SIG-M5 treated with dmso at 0.1 percent for 504 hours (cell line): ENCODE results near the gene SMIM38.

ENCODE experiments used
- DNase-seq: peaks from one replicate; lab custom pipeline; 2025; ENCODE audit not compliant: unreplicated experiment; lab: John Stamatoyannopoulos, UW

The SMIM38 gene

DNA sequence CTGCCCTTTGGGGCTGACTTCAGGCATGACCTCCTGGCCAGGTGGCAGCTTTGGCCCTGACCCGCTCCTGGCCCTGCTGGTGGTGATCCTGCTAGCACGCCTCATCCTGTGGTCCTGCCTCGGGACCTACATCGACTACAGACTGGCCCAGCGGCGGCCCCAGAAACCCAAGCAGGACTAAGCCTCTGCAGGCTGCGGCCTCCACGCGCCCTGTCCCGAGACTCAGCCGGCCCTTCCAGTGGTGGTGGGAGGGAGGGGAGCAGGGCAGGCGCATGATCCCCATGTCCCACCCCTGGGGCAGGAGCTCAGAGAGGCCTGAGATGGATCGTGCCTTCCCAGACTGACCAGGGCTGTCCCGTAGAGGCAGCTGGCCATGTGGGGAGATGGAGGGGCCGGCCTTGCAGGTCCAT is 2.1 kb downstream of the SMIM38 start:
- no peak for DNase-seq

DNA sequence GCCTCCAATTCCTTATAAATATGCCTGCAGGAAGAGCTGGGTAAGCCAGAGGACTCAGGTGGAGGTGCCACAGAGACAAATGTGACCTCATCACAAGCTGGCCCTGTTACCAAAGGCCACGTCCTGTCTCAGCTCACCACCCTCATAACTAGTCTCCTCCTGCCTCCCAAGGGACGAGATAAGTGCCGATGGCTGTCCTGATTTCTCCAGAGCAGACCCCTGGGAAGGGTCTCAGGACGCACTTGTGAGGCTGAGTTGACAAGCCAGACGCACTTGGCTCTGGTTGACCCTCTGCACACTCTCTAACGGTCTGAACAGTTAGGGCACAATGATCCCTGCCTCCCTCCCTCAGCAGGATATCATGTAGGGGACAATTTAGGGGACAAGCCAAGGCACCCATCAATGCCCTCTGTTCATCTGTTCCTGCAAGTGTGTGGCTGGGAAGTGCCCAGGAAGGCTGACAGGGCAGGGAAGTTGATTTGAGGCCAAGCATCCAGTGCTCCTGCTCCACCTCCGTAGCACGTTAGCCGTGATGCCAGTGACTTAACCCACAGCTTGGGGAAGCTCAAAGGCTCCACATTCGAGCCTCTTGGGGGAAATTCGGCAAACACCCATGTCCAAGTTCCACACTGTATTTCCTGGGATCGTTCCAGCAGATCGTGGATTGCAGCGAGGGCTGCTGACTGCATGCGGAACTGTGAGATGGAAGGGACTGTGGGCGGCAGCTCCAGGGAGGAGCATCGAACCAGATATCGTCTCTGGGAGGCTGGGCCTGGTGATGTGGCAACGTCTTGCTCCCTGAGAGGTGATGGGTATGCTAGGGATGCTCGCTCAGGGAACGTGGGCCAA is 2.8 kb downstream of the SMIM38 start:
- no peak for DNase-seq

GRCh38 chr11:69159150-69159852 is 3.6 kb downstream of the SMIM38 start:
- no peak for DNase-seq

DNA sequence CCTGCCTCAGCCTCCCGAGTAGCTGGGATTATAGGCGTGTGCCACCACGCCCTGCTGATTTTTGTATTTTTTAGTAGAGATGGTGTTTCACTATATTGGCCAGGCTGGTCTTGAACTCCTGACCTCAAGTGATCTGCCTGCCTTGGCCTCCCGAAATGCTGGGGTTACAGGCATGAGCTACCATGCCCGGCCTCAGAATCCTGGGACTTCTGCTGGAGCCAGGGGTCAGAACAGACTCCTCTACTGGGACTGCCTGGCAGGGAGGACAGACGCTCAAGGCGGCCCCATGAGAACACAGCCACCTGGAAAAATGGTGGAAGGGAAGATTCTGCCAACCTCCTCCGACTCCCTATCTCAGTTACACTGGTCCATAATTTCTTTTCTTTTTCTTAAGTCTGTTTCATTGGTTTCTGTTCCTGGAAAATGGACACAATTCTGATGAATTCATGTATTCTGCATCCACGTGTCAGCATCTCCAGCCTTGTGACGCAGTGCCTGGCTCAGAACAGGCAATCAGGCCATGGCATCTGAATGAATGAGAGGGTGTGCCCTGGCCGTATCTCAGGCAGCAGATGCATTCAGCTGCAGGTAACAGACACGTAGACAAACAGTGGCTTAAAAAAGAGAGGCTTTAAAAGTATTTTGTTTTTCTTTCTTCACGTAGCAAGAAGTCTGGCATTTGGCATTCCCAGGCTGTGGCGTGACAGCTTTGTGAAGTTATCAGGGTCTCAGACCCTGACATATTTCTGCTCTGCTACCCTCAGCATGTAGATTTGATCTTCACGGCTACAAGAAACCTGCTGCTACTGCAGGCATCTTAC is 4.8 kb downstream of the SMIM38 start:
- DNase-seq, result no peak

- no peak for DNase-seq
Measured at GRCh38 chr11:69161117-69161407, 5.3 kb downstream of the SMIM38 start.

DNA sequence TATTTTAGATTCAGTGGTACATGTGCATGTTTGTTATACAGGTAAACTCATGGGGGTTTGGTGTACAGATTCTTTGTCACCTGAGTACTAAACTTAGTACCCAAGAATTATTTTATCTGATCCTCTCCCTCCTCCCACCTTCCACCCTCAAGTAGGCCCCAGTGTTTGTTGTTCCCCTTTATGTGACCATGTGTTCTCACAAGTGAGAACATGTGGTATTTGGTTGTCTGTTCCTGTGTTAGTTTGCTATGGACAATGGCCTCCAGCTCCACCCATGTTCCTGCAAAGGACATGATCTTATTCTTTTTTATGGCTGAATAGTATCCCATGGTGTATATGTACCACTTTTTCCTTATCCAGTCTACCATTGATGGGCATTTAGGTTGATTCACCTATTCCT is 6.8 kb downstream of the SMIM38 start:
- DNase-seq, result no peak

GRCh38 chr11:69163842-69164241 is 8.1 kb downstream of the SMIM38 start:
- no peak for DNase-seq

- DNase-seq, result no peak
Measured at GRCh38 chr11:69164824-69165223, 9.1 kb downstream of the SMIM38 start.

DNA sequence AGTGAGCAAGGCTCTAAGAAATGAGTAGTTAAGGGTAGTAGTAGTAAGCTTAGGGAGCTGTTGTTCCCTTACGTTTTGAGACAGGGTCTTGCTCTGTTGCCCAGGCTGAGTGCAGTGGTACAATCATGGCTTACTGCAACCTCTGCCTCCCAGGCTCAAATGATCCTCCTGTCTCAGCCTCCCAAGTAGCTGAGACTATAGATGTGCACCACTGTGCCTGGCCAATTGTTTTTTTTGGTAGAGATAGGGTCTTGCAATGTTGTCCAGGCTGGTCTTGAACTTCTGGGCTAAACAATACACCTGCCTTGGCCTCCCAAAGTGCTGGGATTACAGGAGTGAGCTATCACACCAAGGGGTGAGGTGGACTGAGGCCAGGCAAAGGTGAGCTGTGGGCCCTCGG is 10.0 kb downstream of the SMIM38 start:
- DNase-seq, result no peak

DNA sequence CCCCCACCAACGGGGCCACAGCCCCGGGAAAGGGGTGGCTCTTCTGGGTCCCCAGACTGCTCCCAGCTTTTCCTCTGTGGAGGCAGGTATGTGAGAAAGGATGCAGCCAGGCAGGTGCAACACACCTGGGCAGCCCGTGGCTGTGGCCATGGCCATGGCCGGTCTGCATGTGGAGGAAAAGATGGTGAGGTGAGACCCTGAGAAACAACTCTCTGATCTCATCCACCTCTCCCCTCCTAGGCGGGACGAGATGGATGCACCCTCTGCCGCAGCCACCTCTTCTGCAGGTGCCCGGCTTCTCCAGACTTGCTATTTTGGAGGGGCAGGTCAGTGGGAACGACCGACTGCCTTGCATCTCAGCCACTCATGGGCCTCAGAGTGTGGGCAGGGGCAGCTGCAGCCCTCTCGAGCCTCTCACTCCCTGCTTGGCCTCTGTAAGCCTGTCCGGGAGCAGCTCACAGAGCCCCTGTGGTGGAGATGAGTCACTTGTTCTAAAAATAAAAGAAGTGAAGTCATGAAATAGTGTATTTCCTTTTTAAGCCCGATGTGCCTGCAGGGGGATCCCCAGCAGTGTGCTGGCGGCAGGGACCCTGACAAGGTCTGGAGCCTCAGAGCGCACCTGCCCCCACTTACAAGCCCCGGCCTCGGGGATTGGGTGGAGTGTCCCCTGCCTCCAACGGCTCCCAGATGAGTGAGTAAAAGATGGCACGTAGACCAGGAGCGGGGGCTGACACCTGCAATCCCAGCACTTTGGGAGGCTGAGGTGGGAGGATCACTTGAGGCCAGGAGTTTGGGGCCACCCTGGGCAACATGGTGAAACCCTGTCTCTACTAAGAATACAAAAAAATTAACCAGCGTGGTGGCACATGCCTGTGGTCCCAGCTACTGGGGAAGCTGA is 10.7 kb downstream of the SMIM38 start:
- peak; percentile 68 for DNase-seq

DNA sequence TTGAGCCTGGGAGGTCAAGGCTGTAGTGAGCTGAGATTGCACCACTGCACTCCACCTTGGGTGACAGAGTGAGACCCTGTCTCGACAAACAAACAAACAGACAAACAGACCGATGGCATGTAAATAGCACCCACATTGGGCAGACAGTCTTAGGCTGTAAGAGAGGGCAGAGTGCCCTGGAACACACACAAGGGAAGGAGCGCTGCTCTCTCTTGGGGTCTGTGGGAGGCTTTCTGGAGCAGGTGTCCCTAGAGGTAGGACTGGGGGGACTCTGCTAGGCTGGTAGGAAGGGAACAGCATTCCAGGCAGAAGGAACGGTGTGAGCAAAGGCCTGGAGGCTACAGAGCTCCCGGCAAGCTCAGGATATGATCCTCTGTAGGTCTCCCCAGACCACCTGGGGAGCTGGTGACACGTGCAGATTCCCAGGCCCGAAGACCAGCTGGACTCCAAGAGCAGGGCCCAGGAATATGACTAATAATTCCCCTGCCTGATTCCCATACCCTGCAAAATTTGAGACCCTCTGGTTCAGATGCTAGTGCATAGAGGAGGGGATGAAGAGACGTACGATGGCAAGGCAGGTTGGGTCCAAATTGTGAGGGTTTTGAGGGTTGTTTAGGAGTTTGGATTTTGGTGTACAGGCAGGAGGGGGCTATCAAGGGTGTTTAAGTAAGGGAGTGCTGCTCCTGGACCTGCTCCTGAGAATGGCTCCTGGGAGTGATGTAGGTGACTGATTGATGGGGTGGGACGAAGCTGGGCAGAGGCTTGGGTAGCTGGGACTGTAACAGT is 11.6 kb downstream of the SMIM38 start:
- no peak for DNase-seq

- DNase-seq, result no peak
Measured at GRCh38 chr11:69167916-69168691, 12.4 kb downstream of the SMIM38 start.

DNA sequence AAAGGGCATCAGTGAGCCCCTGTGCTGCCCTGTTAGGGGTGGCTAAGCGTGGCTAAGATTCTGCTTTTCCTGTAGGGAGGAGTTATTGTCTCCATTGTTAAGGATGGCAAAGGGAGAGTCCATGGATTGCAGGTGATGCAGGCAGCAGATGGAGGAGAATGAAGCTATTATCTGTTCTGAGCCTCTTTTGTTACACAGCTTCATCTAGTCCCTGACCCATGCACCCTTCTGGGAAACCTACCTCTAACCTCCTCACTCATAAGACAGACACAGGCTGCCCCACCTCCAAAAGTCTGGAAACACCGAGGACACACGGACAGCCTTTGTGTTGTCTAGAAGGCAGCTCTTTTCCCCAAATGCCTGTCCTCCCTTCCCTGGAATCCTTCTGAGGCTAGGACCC is 13.7 kb downstream of the SMIM38 start:
- no peak for DNase-seq

GRCh38 chr11:69170704-69171103 is 15.0 kb downstream of the SMIM38 start:
- no peak for DNase-seq

GRCh38 chr11:69171476-69172240 is 15.9 kb downstream of the SMIM38 start:
- DNase-seq, result no peak

DNA sequence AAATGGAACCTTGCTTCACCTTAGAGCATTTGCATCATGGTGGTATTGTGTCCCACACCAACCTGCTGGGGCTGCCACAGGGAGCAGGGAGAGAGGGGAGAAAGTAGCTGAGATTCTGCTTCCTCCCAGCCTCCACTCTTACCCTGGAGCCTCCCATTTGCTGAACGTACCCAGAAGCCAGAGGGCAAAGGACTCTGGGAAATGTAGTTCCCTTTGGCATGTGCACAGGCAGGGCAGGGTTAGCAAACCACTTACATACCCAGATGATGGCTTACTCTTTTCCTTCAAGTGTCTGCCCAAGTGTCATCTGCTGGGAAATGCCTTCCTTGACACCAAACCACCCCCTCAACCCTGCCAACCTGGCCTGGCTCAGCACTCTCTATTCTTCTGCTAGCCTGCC is 16.9 kb downstream of the SMIM38 start:
- peak; percentile 23 for DNase-seq

- no peak for DNase-seq
Measured at GRCh38 chr11:69173331-69173730, 17.6 kb downstream of the SMIM38 start.

- DNase-seq, result no peak
Measured at GRCh38 chr11:69173925-69174581, 18.3 kb downstream of the SMIM38 start.
